Astrocyte (in vitro differentiated cells and primary cell): ENCODE data around the gene SRC. TPM values are rescaled to one million over a fixed set of nuclear protein-coding genes. Genes with fewer than 3 reads are reported as not detected.

Experiments used
- DNase-seq: peaks from one replicate; pipeline ENCODE4 v3.0.0-alpha.2; 2010; ENCODE audit warnings: low read depth
- FAIRE-seq: peaks from 2 replicates; lab custom pipeline; 2011; peaks lifted over from hg19 to GRCh38; lab: Jason Lieb, UNC
- H2AFZ ChIP-seq: 2 replicates; pipeline ENCODE4 v1.6.0; 2012; ENCODE audit warnings: low read depth, low read length, inconsistent platforms
- H3K27ac ChIP-seq: 2 replicates; pipeline ENCODE4 v1.5.1; 2011; ENCODE audit warnings: low read depth, low read length, inconsistent platforms
- H3K27me3 ChIP-seq: 2 replicates; pipeline ENCODE4 v1.6.0; 2011; ENCODE audit warnings: low read length, inconsistent platforms; ENCODE audit not compliant: insufficient read depth
- H3K36me3 ChIP-seq: 2 replicates; pipeline ENCODE4 v1.5.1; 2011; ENCODE audit warnings: low read length, inconsistent platforms; ENCODE audit not compliant: insufficient read depth
- H3K4me1 ChIP-seq: 2 replicates; pipeline ENCODE4 v1.5.1; 2011; ENCODE audit warnings: low read length, inconsistent platforms; ENCODE audit not compliant: insufficient read depth
- H3K4me2 ChIP-seq: 2 replicates; pipeline ENCODE4 v1.6.0; 2012; ENCODE audit warnings: low read length, inconsistent platforms
- H3K4me3 ChIP-seq: 2 replicates; pipeline ENCODE4 v1.5.1; 2011; ENCODE audit warnings: low read depth, mild to moderate bottlenecking, low read length, inconsistent platforms; ENCODE audit not compliant: insufficient read depth
- H3K79me2 ChIP-seq: 2 replicates; pipeline ENCODE4 v1.6.0; 2012; ENCODE audit warnings: mild to moderate bottlenecking, low read length, inconsistent platforms; ENCODE audit not compliant: insufficient read depth
- H3K9ac ChIP-seq: 2 replicates; pipeline ENCODE4 v1.6.0; 2012; ENCODE audit warnings: mild to moderate bottlenecking, low read length, inconsistent platforms
- H3K9me3 ChIP-seq: 2 replicates; pipeline ENCODE4 v1.5.1; 2012; ENCODE audit warnings: low read depth, mild to moderate bottlenecking, low read length, inconsistent platforms; ENCODE audit not compliant: insufficient read depth
- H4K20me1 ChIP-seq: 2 replicates; pipeline ENCODE4 v1.6.0; 2012; ENCODE audit warnings: low read length, inconsistent platforms; ENCODE audit not compliant: insufficient read depth
- H3K27ac Mint-ChIP-seq: one replicate; pipeline ENCODE4 v1.8.0; 2021; ENCODE audit warnings: mild to moderate bottlenecking, mixed read lengths; ENCODE audit not compliant: unreplicated experiment
- H3K27me3 Mint-ChIP-seq: one replicate; pipeline ENCODE4 v1.8.0; 2021; ENCODE audit warnings: low read depth, mixed read lengths; ENCODE audit not compliant: unreplicated experiment
- H3K36me3 Mint-ChIP-seq: one replicate; pipeline ENCODE4 v1.8.0; 2021; ENCODE audit warnings: low read depth, mixed read lengths; ENCODE audit not compliant: unreplicated experiment
- H3K4me1 Mint-ChIP-seq: one replicate; pipeline ENCODE4 v1.8.0; 2021; ENCODE audit warnings: low read depth, mixed read lengths; ENCODE audit not compliant: unreplicated experiment
- H3K4me3 Mint-ChIP-seq: one replicate; pipeline ENCODE4 v1.8.0; 2021; ENCODE audit warnings: mild to moderate bottlenecking, moderate library complexity, mixed read lengths; ENCODE audit not compliant: unreplicated experiment
- H3K9me3 Mint-ChIP-seq: one replicate; pipeline ENCODE4 v1.8.0; 2021; ENCODE audit warnings: mild to moderate bottlenecking, mixed read lengths; ENCODE audit not compliant: unreplicated experiment
- CTCF ChIP-seq: IDR thresholded peaks from 2 replicates; pipeline ENCODE4 v1.5.1; 2011; ENCODE audit warnings: low read depth, mild to moderate bottlenecking, inconsistent platforms, low read length, moderate library complexity; ENCODE audit not compliant: insufficient read depth
- EZH2 ChIP-seq: IDR thresholded peaks from 2 replicates; pipeline ENCODE4 v1.6.1; 2012; ENCODE audit warnings: mild to moderate bottlenecking, low read length, inconsistent platforms; ENCODE audit not compliant: insufficient read depth
- total RNA-seq: library from RNA; stranded (reverse); gene quantifications from 2 replicates; pipeline ENCODE4 v1.2.1, GENCODE V29; 2021

The SRC gene
- total RNA-seq, 1 donor from 2014 or later = 33.4 TPM

- Mint-ChIP-seq H3K9me3 (no peaks in the 10 kb centered on the region), H3K4me1 (peaks cover 18% of the 10 kb centered on the region), H3K4me3 (peak overlapping the region; percentile 83), H3K27ac (peak overlapping the region; percentile 58), H3K36me3 (peaks cover 4% of the 10 kb centered on the region), H3K27me3 (no peaks in the 10 kb centered on the region)
- DNase-seq (no peak), FAIRE-seq (no peak)
- peaks cover 13% of the 10 kb centered on the region for H3K4me1 ChIP-seq
- no peak overlapping the region for H3K9ac ChIP-seq
- H2AFZ ChIP-seq = no peak overlapping the region
- H3K36me3 ChIP-seq = no peaks in the 10 kb centered on the region
- no peaks in the 10 kb centered on the region for H3K9me3 ChIP-seq
- H4K20me1 ChIP-seq = peaks cover 30% of the 10 kb centered on the region
- H3K4me2 ChIP-seq = peak overlapping the region; percentile 86
- H3K79me2 ChIP-seq = peaks cover 33% of the 10 kb centered on the region
- no peak for TF ChIP-seq EZH2
- TF ChIP-seq CTCF = no peak
- no peaks in the 10 kb centered on the region for H3K27me3 ChIP-seq
- H3K27ac ChIP-seq = no peak overlapping the region
- no peak overlapping the region for H3K4me3 ChIP-seq
Observed at GRCh38 chr20:37344506-37345338, 1.2 kb upstream of the SRC start.

- H2AFZ ChIP-seq = no peak overlapping the region
- Mint-ChIP-seq H3K27ac (no peak overlapping the region), H3K27me3 (no peaks in the 10 kb centered on the region), H3K9me3 (no peaks in the 10 kb centered on the region), H3K4me3 (no peak overlapping the region), H3K36me3 (peaks cover 11% of the 10 kb centered on the region), H3K4me1 (peaks cover 18% of the 10 kb centered on the region)
- no peaks in the 10 kb centered on the region for H3K9me3 ChIP-seq
- TF ChIP-seq CTCF (no peak), EZH2 (no peak)
- H3K4me3 ChIP-seq = peak overlapping the region; percentile 57
- H3K4me2 ChIP-seq = peak overlapping the region; percentile 86
- no peaks in the 10 kb centered on the region for H3K27me3 ChIP-seq
- no peaks in the 10 kb centered on the region for H3K36me3 ChIP-seq
- peaks cover 18% of the 10 kb centered on the region for H3K4me1 ChIP-seq
- H3K9ac ChIP-seq = peak overlapping the region; percentile 74
- H4K20me1 ChIP-seq = peaks cover 45% of the 10 kb centered on the region
- no peak for DNase-seq
- H3K27ac ChIP-seq = no peak overlapping the region
- FAIRE-seq = no peak
- peaks cover 47% of the 10 kb centered on the region for H3K79me2 ChIP-seq
Observed at GRCh38 chr20:37346236-37346534, 245 bp downstream of the SRC start.
